GM21723 (cell line): ENCODE results near the gene NDUFA13.

ENCODE experiments used
- ATAC-seq: cut with Tn5 transposase; IDR thresholded peaks from one replicate; pipeline ENCODE4 v1.9.1; 2021; ENCODE audit warnings: mild to moderate bottlenecking, moderate library complexity; ENCODE audit not compliant: unreplicated experiment

Gene NDUFA13

DNA sequence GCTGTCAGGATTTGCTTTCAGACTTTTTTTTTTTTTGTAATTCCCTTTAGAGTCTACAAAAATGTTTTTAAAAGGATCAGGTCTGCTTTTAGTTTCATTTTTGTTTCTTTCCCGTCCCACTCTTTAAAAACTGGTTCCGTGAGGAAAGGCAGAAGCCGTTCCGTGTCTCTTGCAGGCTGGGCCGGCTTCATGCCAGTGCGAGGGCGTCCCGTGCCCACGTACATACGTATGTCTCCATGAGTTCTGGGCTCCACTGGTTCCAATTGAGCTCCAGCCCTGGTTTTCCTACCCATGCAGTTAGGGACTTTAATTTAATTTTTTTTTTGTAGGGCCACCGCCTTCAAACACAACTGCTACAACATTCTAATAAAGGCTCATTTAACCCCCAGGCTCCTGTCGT is 9.4 kb upstream of the NDUFA13 start:
- no peak for ATAC-seq

DNA sequence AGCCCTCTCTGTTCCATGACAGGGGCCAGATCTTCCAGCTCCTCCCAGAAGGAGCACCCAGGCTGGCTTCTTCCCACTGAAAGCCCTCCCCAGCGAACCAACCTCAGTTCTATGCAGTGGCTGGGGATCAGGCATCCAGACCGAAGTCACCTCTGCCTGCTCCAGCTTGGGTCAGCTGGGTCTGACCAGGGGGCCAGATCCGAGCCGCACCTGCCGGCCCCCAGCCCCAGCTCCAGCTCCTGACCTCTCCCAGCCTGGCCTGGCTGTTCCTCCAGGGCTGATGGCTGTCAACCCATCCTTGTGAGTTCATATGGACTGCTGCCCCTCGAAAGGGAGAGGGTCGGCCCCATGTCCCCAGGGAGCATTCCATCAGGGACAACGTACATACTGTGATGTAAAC is 8.7 kb upstream of the NDUFA13 start:
- no peak for ATAC-seq

DNA sequence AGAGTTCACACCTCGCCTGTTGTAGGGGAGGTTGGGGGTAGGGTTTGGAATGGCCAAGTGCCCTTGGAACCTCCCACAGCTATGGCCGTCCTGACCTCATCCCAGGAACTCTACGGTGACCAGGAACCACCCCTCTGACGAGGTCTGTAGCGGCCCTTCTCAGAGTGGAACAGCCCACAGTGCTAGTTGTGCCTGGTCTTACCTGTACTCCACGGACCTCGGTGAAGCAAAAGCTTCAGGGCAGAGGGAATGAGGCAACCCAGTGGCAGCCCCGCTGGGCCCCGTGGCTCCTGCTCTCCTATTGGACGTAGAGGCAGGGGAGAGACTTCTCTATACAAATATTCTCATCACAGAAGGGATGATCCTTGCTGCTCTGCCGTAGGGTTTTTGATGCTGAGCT is 7.8 kb upstream of the NDUFA13 start:
- ATAC-seq: no peak

DNA sequence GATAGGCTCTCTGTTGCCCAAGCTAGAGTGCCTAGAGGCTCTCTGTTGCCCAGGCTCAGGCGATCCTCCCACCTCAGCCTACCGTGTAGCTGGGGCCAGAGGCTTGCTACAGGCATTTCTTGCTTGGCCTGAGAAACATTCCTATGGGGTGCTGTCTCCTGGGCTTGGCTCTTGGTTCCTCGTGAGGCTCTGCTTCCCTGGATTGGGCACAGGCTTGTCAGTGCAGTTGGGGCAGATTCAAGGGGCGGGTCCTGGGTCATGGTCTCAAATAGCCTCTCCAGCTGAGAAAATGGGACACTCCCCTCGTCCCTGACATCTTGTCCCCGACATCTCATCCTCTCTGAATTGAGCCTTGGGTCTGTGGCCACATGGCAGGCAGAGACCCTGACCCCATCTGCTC is 5.6 kb upstream of the NDUFA13 start:
- ATAC-seq: no peak

DNA sequence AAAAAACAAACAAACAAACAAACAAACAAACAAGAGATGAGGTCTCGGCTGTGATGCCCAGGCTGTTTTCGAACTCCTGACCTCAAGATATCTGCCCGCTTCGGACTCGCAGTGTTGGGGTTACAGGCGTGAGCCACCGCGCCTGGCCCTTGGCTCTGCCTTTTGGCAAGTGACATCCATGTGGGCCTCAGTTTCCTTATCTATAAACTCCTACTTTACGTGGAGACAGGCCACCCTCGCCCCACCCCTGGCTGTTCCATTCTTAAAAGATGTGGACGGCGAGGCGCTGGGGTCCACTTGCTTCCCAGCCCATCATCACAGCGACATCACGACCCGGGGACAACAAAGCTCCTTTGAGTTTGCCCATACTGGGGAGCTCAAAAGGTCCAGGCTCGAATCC is 2.3 kb upstream of the NDUFA13 start:
- ATAC-seq: no peak

DNA sequence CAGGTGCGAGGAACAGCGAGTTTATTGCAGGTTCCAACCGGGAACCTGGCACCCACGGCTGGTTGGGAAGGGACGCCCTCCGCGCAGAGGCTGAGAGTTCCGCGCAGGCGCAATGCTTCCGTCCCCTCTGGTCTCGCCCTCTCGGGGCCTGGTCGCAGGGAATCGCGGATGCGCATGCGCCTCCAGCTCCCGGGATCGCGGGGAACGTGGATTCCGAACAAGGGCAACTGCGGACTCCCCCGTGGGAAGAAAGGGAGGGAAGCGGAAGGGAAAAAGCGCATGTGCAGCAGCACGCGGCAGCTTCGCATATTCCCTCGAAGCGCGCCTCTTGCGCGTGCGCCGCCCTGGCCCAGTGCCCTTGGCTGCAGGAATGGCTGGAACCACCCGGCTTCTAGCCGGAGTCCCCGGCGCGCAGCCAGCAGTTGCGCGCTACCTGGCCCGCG is 1.8 kb upstream of the NDUFA13 start:
- no peak for ATAC-seq

DNA sequence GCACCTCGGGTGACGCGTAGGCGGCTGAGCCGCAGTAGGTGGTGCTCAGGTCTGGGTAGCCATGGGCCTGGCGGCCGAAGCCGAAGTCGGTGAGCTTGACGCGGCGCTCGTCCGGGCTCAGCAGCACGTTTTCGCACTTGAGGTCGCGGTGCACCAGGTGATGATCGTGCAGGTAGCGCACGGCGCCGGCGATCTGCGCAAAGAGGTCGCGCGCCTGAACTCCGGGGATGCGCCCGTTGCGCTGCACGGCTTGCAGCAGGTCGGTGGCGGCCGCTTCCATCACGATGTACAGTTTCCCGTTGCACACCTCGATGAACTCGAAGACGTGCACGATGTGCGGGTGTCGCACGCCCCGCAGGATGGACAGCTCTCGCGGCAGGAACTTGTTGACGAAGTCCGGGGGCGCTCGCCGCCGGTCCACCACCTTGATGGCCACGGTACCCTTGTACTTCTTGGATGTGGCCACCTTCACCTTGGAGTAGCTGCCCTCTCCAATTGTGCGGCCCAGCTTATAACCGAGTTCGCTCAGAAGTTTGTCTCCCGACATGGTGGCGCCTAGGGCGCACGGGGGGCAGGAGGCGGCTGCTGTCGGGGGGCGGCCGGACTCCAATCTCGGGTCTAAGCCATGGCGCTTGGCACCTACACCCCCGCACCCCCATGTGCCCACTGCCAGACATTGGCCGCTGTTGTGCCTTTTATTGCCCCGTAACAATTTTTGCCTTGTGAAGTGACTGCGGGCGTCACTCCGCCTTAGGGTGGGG is 964 bp upstream of the NDUFA13 start, which contains the start of gene TSSK6:
Gene TSSK6 (minus strand): TSS at position 668 of the 761 bp plus-strand sequence. CDS start 121 bp downstream, at position 547.
- ATAC-seq: no peak

DNA sequence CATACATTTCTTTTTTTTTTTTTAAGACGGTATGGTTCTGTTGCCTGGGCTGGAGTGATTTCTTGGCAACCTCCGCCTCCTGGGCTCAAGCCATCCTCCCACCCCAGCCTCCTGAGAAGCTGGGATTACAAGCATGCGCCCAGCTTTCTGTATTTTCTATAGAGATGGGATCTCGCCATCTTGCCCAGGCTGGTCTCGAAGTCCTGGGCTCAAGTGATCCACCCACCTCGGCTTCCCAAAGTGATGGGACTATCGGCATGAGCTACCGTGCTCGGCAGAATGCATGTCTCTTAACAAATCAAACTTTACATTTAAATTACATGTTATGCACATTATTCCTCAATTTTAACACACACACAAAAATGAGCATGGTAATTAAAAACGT is 1.2 kb downstream of the NDUFA13 start:
- ATAC-seq: no peak

DNA sequence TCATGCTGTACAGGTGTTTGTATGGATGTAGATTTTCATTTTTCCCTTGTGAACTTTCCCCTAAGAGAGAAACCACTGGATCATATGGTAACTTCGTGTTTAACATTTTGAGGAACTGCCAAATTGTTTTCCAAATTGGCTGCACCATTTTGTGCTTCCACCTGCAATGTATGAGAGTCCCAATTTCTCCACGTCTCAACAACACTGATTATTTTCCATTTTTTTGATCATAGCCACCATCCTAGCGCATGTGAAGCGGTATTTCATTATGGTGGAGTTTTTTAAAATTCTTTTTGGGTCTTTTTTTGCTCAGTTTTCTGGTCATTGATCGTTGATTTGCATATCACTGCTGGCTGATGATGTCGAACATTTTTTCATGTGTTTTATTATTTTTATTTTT is 5.0 kb downstream of the NDUFA13 start:
- ATAC-seq: no peak

DNA sequence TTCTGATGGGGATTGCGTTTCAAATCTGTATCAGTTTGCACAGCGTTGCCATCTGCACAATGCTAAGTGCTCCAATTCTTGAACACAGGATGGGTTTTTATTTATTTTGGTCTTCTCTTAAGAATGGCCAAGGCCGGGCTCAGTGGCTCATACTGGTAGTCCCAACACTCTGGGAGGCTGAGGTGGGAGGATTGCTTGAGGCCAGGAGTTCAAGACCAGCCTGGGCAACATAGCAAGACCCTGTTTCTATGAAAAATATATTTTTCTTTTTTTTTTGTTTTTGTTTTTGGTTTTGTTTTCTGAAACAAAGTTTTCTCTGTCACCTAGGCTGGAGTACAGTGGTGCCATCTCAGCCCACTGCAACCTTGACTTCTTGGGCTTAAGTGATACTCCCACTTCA is 7.2 kb downstream of the NDUFA13 start:
- no peak for ATAC-seq

DNA sequence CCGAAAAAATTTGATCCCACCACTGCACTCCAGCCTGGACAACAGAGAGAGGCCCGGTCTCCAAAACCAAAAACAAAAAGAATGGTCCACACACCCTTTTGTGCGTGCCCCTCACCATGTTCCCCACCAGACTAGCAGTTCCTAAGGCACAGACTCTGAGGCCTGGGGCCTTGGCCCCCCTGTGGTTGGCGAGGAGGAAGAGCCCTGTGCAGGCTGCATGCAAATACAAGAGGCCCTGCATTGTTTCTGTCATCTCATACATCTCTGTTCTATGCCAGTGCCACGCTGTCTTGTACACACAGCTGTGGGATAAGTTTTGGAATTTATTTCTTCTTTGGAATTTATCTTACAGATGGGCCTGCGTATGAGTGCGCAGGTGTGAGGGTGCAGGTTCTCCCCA is 8.0 kb downstream of the NDUFA13 start:
- no peak for ATAC-seq

DNA sequence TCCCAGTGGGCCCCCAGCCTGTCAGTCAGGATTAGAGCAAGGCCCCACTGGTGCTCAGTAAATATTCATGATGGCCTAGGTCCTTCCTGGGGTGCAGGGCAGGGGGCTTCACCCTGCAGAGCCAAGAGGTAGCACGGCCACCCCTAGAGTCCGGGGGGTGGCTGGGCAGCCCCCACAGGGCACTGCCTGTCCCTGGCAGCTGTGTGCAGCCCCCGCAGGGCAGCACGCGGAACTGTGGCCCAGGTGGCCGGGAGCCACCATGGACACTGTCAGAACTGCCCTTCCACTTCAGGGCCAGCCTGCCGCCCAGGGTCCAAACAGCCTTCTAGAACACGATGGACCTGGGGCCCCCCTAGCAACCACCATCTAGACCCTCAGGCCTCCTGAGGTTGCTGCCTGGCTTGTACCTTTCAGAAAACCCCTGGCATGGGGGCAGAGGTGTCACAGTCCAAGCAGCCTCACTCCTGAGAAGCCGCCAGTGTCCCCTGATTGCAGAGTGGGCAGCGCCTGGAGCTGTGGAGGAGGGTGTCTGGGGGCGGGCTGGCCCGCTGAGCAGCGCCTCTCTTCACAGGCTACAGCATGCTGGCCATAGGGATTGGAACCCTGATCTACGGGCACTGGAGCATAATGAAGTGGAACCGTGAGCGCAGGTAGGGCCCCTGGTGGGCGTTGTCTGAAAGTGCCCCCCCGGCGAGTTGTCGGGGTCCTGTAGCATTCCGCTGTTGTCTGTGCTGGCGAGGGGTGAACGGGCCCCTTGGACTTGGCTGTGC is 9.8 kb downstream of the NDUFA13 start:
- ATAC-seq: no peak

DNA sequence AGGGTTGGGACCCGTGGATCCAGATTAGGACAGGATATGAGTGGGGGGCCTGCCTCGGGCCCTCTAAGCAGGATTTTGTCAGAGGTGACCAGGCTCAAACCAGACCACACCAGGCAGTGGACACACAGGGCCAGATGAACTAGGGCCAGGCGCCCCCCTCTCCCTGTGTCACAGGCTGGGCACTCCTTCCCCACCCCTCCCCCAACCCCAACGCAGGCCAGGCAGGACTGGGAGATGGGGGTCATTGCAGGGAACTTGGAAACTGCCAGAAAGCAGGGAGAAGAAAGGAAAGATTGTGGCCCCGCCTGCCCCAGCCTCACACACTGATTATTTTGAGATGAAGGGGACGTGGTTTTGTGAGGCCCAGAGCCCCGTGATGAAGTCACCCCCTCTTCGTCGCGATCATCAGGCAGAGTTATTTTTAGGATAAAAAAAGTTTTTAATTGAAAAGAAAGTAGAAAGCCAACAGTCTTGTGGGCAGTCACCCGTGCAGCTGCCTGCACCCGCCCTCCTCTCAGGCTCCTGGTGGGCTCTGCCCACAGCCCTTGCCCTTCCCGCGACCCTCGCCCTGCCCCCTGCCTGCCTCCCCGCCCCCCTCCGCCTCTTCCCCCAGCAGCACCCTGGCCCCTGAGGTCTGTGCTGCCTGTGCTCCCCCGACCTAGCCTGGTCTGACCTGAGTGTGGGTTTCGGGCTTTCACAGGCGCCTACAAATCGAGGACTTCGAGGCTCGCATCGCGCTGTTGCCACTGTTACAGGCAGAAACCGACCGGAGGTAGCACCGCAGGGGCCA is 10.8 kb downstream of the NDUFA13 start:
- ATAC-seq: no peak

DNA sequence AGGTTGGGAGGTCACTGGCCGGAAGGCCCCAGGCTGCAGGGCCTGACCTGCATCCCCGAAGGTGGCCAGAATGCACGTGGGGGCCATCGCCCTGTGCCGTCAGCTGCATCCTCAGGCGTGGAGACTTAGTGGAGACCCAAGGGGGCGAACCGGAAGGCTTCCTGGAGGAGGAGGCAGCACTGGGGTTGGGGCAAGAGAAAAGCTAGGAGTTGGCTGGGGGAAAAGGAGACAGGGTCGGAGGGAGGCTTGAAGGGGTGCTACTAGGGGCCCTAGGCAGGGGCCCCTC is 11.3 kb downstream of the NDUFA13 start:
- ATAC-seq: no peak

DNA sequence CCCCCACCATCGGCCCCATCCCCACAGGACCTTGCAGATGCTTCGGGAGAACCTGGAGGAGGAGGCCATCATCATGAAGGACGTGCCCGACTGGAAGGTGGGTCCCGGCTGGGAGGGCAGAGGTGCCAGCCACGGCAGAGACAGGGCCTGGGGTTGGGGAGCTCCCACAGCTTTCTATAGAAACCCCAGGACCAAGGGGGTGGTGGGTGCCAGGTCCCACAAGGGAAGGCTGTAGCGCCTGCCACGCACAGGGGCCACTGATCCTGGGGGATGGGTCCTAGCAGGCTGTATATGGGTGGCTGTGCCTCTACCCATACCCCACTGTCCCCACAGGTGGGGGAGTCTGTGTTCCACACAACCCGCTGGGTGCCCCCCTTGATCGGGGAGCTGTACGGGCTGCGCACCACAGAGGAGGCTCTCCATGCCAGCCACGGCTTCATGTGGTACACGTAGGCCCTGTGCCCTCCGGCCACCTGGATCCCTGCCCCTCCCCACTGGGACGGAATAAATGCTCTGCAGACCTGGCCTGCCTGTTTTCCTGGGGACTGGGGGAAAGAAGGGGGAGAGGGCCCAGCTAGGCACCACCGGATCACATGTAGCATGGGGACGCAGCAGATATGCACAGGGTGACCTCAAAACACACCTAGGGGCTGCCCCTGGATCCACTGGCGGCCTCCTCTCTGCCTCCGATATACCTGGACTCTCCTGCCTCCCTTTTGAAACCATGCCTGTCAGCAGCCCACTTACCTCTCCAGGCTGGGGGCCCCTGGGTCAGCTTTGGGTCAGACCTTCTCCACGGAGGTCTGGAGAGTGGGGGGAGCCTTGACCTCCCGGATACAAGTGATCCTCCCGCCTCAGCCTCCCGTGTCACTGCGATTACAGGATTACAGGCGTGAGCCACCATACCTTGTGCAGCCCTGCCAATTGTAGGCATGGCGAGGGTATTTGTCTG is 11.9 kb downstream of the NDUFA13 start:
- no peak for ATAC-seq

DNA sequence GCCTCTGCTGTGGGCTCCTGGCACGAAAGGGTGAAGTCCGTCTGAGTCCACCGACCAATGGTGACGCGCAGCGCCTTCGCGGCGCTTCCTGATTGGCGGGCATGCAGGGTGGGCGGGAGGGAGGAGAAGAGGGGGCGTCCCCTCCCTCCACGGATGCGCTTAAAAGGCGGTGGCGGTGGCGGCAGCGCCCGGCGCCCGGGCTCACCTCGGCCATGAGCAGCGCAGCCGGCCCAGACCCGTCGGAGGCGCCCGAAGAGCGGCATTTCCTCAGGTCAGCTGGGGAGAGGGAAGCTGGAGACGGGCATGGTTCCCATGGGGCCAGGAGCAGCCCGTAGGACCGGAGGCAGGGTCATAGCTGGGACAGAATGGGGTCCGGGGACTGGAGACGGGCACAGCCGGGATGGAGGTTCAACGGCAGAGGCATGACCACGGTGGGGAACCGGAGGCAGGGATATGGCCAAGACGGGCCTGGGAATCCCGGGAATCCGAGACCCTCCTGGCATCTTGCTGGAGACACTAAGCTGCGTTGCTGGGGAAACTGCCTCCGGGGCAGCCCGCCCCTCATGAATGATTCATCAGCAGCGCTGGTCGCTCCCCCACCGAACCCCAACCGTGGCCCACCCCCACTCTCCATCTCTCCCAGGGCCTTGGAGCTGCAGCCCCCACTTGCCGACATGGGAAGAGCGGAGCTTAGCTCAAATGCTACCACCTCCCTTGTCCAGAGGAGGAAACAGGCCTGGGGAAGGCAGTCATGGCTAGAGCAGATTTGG is 12.9 kb downstream of the NDUFA13 start, which contains the start of gene YJEFN3:
Gene YJEFN3 (plus strand): TSS at position 191 of the 770 bp plus-strand sequence. CDS start 22 bp downstream, at position 213.
- ATAC-seq: no peak

DNA sequence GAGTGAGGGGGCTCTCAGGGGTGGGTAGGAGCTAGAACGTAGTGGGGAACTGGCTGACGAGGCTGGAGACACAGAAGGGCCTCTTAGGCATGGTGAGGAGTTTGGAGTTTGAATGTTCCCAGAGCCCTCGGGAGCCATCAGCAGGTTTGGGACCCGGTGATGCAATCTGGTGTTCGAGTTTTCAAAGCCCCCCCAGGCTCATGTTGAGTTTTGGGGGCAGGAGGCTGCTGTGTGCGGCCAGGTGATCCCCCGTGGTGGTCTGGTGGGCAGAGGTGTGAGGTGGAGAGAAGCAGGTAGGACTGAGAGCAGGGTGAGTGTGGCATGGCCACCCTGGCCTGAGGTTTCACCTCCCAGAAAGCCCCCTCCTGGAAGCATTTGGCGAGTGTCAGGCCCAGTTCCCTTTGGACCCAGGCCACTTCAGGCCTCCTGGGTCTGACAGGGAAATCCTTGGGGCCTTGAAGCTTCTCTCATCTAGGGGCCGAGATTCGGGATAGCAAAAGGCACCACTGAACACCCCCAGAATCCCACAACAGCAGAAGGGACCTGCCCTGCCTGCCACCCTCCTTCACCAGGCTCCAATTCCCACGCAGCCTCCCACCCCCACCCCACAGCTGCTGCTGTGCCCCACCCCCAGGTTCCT is 13.9 kb downstream of the NDUFA13 start:
- no peak for ATAC-seq

DNA sequence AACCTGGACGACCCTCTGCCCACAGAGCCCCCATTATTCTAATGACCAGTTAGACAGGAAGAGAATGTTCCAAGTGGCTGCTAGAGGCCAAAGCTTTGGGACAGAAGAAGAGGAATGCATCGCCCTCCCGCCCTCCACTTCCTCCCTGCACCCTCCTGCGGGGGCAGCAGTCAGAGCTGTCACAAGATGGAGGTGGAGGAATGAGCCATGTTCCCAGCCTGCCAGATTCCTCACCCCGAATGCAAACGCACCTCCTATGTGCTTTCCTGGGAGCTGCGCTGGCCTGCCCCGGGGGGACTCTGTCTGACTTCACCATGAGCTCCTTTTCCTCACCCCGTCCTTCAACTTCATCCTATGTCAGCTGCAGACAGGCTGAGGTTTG is 14.4 kb downstream of the NDUFA13 start:
- no peak for ATAC-seq

DNA sequence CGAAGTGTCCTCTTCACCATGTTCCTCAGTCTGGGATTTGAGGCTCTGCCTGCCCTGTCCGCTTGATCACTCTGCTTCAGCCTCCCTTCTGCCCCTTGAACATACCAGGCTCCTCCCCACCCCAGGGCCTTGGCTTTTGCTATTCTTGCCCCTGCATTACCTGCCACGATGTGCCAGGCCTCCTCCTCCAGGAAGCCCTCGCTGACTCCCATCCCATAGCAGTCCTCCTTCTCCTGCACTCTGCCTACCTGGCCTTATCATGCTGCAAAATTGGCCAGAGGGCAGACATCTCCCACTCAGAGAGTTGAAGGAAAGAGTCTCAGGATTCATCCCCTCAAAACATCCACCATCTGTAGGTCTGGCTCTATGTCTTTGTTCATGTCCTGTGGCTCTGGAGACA is 14.9 kb downstream of the NDUFA13 start:
- no peak for ATAC-seq
